HEK293T (cell line): ENCODE data around the gene ZNF337.
"Not testable (repeated sequence)": the region's sequence is repeated elsewhere in the genome, so short reads cannot be mapped to it uniquely, and the experiment has no call there.

Experiments used
- ARNT ChIP-seq: fragments of 450-650 bp; IDR thresholded peaks from 2 replicates; pipeline ENCODE4 v1.6.1; 2017; ENCODE audit warnings: mild to moderate bottlenecking
- BHLHE40 ChIP-seq: fragments of 450-650 bp; IDR thresholded peaks from 2 replicates; pipeline ENCODE4 v1.6.1; 2016; ENCODE audit warnings: mild to moderate bottlenecking, moderate library complexity, borderline replicate concordance
- FOXA1 ChIP-seq: fragments of 450-650 bp; IDR thresholded peaks from 2 replicates; pipeline ENCODE4 v1.6.1; 2016; ENCODE audit warnings: mild to moderate bottlenecking
- FOXM1 ChIP-seq: fragments of 450-650 bp; IDR thresholded peaks from 2 replicates; pipeline ENCODE4 v1.6.1; 2017; ENCODE audit warnings: mild to moderate bottlenecking, borderline replicate concordance
- L3MBTL2 ChIP-seq: fragments of 450-650 bp; conservative IDR thresholded peaks from 2 replicates; pipeline ENCODE4 v1.6.1; 2016; ENCODE audit warnings: mild to moderate bottlenecking
- LEF1 ChIP-seq: fragments of 450-650 bp; IDR thresholded peaks from 2 replicates; pipeline ENCODE4 v1.6.1; 2017; ENCODE audit warnings: mild to moderate bottlenecking, borderline replicate concordance
- NFRKB ChIP-seq: fragments of 450-650 bp; IDR thresholded peaks from 2 replicates; pipeline ENCODE4 v1.6.1; 2016; ENCODE audit warnings: mild to moderate bottlenecking, moderate library complexity
- PKNOX1 ChIP-seq: fragments of 450-650 bp; IDR thresholded peaks from 2 replicates; pipeline ENCODE4 v1.6.1; 2016
- SP1 ChIP-seq: fragments of 450-650 bp; IDR thresholded peaks from 2 replicates; pipeline ENCODE4 v1.6.1; 2017
- TARDBP ChIP-seq: fragments of 450-650 bp; IDR thresholded peaks from 2 replicates; pipeline ENCODE4 v1.6.1; 2016

- TF ChIP-seq LEF1, FOXM1, SP1, TARDBP, BHLHE40, NFRKB, FOXA1, ARNT, PKNOX1, L3MBTL2: not testable (repeated sequence)
Measured at GRCh38 chr20:25718896-25719809, 22.5 kb upstream of the ZNF337 start.
